Activated CD4-positive, alpha-beta T cell treated with anti-CD3 and anti-CD28 coated beads, Interleukin-2, amount 50 U/mL, for 4 hours (primary cell): Measurements from ENCODE around the gene EXD3.

ENCODE experiments used
- DNase-seq, 2 experiments: peaks; one replicate each; pipeline ENCODE4 v3.0.0-alpha.2; 2020

EXD3 gene

GRCh38 chr9:137375321-137376058 is 47.5 kb downstream of the EXD3 start:
- DNase-seq: no peak

- DNase-seq: no peak
These were observed 48.7 kb downstream of the EXD3 start for GRCh38 chr9:137374131-137374845.

- DNase-seq: no peak
These were observed 49.4 kb downstream of the EXD3 start for GRCh38 chr9:137373611-137373980.

DNA sequence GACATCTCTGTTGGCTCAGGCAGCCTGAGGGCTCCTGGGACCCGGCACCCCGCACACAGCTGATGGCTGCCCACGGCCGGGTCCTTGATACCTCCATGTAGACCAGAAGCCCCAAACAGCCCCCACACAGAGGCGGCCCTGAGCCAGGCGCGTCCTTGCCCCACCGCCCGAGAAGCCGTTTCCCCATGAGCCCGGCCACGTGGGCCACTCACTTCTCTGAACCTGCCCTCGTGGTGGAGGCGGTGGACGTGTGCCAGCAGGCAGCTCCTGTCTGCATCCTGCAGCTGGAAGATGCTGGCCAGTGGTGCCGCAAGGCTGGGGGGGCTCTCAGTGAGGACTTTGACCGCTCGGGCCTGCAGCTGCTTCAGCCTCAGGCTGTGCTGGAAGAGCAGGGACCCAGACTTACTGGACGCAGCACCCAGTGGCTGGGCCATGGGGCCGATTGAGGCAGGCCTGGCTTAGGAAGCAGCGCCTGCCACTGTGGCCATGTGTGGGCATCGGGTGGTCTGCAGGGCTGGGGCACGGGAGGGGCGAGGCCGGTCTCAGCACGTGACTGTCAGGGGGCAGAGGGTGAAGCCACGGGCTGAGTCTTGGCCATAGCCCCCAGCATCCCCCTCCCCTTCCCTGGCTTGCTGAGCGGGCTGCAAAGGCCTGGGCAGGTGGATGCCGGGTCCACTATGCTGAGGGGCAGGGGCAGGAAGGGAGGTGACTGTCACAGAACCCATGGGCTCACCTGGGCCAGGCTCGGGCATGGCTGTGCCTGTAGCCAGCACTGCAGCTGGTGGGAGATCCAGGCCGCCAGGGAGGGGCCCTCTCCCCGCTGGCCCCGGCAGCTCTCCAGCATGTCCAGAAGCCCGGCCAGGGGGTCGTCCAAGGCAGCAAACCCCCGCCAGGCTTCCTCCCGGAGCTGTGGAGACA is 50.0 kb downstream of the EXD3 start:
- DNase-seq: no peak

GRCh38 chr9:137371946-137372651 is 50.9 kb downstream of the EXD3 start:
- no peak for DNase-seq

DNA sequence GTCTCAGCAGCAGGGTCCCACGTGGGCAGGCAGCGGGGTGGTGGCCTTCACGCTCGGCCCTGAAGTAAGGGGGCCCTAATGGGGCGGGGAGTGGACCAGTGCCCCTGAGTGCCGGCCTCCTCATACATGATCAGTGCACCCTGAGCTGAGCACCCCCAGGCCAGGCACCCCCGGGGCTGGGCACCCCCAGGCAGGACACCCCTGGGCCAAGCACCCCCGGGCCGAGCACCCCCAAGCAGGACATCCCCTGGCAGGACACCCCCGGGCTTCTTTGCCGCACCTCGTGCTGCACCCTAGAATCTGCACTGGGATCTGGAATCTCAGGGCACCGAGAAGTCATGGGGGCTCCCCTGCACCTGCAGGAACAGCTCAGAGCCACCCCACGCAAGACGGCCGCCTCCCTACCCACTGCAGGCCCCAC is 51.4 kb downstream of the EXD3 start:
- no peak for DNase-seq

DNA sequence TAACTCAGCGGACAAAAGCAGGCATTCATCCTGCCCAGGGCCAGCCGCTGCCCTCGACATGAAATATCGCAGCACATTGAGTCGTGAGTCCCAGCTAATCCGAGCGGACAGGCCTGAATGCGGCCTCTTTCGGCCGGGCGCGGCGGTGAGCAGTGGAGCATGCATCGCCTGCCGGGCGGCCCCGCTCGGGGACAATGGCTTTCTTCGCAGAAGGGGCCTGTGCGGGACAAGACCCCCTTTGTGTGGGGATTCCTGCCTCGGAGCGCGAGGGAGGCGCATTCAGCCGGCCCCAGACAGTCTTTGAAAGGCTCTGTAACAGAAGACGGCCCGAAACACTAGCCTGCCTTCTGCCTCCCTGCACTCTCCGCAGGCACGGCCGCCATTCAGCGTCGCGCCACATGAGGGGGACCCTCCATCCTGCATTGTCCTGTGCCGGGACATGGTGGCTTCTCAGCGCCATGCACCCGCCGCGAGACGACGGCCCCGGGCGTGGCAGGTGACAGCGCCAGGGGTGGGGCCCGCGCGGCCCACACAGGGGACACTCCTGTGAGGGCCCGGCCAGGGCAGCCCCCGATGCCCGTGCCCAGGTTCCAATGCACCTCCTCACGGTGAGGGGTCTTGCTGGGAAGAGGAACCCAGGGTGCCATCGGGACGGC is 52.0 kb downstream of the EXD3 start:
- no peak for DNase-seq

- no peak for DNase-seq
These were observed 52.8 kb downstream of the EXD3 start for GRCh38 chr9:137369911-137370764.

DNA sequence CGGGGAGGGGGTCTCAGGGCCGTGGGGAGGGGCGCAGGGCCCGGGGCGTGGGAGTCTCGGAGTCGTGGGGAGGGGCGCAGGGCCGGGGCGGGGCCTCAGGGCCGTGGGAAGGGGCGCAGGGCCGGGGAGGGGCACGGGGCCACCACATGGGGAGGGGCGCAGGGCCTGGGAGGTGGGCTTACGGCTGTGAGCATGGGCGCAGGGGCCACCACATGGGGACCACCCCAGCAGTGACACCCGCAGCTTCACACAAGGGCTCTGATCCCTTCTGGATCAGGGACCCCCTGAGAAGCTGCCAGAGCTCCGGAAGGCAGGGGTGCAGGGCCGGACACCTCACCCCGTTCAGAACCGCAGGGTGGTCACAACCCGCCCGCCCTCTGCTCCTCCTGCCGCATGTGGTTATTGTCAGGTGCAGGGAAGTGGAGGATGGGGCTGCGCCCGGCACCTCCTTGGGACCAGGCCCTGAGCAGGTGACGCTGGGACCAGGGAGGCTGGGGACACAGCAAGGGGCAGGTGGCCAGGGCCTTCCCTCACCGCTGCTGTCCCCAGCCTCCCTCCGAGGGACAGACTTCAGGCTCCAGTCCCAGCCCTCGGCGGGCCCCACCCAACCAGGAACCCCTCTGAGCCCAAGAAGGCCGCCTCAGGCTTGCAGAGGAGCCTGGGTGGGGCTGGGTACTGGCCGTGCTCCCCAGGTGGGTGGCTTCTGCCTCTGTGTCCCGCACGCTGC is 53.7 kb downstream of the EXD3 start:
- no peak for DNase-seq

DNA sequence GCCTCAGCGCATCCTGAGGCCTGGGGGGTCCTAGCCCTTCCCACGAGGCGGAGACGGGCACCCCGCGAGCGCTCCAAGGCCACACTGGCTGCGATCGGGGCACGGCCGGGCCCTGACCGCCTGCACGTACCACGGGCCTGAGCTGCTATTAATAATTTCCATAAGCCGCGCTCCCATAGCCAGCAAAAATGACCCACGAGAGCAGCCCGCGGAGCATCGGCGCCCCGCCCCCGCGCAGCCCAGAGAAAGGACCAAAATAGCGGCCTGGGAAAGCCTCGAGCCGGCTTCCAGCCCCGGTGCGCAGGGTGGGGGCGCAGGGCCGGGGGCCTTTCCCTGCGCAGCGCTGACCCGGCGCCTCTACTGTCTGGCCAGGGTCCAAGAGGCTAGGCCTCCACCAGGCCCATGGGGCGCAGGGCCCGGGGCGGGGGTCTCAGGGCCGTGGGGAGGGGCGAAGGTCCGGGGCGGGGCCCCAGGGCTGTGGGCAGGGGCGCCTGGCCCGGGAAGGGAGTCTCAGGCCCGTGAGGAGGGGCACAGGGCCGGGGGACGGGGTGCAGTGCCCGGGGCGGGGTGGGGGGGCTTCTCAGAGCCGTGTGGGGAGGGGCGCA is 54.4 kb downstream of the EXD3 start:
- DNase-seq: no peak

DNA sequence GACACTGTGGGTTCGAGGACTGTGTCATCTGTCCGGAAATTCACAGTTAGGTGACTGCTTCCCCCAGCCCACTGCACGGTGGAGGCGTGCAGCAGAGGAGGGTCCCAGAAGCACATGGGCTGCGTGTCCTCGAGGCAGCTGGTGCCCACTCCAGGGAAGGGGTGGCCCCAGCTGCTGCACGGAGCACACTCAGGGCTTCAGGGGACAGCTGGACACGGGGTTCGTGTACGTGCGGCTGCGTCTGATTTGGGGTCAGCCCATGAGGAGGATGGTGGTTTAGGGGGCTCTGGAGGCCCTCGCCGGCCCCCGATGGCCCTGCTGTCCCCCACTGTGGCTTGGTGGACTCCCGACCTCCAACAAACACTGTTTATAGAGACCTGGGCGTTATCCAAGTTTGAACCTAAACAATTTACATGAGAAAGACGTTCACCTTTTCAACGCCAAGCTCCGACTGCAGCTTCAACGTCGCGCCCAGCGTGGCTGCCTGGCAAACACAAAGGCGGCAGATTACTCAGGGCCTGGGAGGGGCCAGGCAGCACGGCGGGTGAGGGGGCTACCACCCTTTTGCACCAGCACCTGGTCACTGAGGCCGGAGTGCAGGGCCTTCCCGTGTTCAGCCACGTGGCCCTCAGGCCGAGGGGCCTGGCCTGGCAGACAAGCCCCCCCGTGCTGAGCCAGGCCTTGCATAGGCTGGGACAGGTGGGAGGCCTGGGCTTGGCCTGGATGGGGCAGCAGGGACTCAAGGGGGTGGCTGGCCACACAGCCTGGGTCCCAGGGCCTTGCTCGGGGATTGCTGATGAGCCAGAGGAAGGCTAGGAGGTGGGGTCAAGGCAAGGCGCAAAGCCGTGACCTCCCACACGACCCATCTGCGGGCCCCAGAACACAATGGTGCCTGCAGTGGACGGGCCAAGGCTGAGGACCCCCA is 55.2 kb downstream of the EXD3 start:
- DNase-seq: no peak

GRCh38 chr9:137366891-137367381 is 56.0 kb downstream of the EXD3 start:
- DNase-seq: no peak

DNA sequence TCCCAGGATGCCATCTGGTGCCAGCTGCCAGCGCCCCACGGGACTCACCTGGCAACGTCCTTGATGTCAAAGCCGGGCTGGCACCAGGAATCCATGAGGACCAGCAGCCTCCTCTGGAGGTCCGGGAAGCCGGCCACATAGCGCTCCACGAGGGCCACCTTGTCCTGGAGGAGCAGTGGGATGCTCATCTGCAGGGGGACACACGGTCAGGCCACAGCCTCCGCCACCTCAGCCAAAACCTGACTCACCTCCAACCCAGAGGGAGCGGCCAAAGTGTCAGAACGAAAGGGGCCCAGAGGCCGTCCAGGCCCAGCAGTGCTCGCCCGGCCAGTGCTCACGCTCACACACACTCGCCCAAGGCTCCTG is 56.5 kb downstream of the EXD3 start:
- no peak for DNase-seq

GRCh38 chr9:137365552-137366444 is 57.2 kb downstream of the EXD3 start:
- DNase-seq: no peak

- no peak for DNase-seq
These were observed 57.9 kb downstream of the EXD3 start for GRCh38 chr9:137365056-137365455.

DNA sequence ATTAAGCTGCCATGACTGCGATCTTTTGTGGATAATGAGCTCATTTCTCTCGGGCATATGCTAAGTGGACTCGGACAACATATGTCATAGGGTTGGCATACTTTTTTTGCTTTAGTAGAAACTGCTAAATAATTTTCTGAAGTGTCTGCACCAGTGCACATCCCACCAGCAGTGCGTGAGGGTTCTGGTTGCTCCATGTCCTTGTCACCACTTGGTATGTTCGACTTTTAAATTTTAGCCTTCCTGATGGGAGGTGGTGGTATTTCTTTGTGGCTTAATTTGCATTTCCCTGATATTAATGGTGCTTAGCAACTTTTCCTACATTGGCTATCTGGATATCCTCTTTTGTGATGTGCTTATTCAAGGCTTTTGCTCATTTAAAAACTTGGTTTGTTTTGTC is 63.1 kb downstream of the EXD3 start:
- no peak for DNase-seq

DNA sequence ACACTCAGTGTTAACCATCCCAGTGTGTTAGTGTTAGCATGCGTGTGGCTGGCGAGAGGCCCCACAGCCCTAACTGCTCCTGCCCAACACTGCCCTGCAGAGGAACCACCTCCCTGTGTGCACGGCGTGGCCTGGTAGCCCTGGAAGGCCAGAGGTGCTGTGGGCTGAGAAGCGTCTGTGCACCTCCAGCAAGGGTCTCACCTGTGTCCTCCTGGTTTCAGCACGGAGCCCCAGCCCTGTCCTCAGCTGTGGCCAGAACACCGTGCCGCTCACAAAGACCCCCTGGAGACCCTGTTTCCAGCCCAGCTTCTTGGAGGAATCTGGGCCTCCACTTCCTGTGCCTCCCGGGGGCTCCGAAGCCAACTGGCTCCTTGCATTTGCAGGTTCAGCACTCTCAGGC is 64.8 kb downstream of the EXD3 start:
- no peak for DNase-seq

DNA sequence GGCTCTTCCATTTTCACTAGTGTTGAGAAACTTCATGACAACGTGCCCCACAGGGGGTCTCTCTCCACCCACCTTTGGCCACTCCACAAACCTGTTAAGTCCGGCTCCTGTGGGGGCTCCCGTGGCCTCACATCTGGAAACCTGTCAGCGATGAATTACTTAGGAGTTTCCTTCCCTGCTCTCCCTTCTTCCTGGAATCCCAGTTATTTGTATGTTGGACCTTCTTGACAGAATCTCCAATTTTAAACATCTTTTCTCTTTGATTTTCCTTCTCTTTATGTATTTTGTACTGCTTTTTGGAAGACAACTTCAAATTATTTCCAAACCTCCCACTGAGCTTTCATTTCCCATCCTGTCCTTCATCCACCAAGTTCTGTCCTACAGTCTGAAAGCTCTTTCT is 65.8 kb downstream of the EXD3 start:
- DNase-seq: no peak
